ENCODE data around the gene UBE3D.
"Not testable (repeated sequence)": the region's sequence is repeated elsewhere in the genome, so short reads cannot be mapped to it uniquely, and the experiment has no call there.

The UBE3D gene

GRCh38 chr6:82917346-82918064, 148.1 kb downstream of the UBE3D start:
- DNase-seq (ENCODE audit: low read depth in 1 of 2, low spot score in 1 of 2), result no peak

GRCh38 chr6:82915666-82916065, 150.0 kb downstream of the UBE3D start:
- DNase-seq (ENCODE audit: low read depth in 1 of 2, low spot score in 1 of 2), result no peak

DNA sequence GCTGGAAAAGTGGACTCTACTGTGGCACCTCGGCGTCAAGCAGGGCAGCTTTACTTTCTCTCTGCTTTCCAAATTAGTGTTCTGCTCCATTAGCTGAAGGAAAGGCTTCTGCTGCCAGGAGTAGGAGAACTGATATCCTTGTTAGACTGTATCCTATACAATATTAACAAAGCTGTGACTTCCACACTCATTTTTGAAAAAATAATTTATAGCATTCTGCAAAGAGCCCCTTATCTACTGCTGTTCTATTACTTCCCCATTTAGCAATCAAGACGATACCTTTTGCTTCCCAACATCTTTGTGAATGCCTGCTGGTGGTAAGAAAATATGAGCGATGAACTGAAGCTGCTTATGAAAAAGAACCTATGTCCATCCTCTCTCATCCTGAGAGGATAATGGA, 151.1 kb downstream of the UBE3D start:
- no peak for DNase-seq (ENCODE audit: low read depth in 1 of 2, low spot score in 1 of 2)

DNA sequence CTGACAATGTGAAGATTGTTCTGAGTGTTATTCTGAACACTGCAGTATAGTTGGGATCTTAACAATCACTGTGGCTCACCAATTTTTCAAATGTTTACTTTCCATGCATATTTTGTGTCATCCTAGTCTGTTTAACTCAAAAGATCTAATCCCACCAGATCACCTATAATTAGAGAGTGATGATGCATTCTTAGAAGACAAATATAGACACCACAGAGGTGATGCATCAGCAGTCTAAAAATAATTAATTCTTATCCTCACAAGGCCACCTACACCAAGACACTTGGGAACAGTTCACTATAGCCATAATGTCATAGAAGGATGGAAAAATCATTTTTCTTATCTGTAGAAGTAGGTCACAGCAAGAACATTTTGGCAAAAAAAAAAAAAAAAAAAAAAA, 154.8 kb downstream of the UBE3D start:
- DNase-seq (ENCODE audit: low read depth in 1 of 2, low spot score in 1 of 2), result no peak

- DNase-seq (ENCODE audit: low read depth in 1 of 2, low spot score in 1 of 2), result no peak
These were observed 155.2 kb downstream of the UBE3D start for GRCh38 chr6:82910395-82910794.

- no peak for DNase-seq (ENCODE audit: low read depth in 1 of 2, low spot score in 1 of 2)
These were observed 156.1 kb downstream of the UBE3D start for GRCh38 chr6:82909551-82909950.

GRCh38 chr6:82908661-82909060, 157.0 kb downstream of the UBE3D start:
- no peak for DNase-seq (ENCODE audit: low read depth in 1 of 2, low spot score in 1 of 2)

GRCh38 chr6:82906951-82907350, 158.7 kb downstream of the UBE3D start:
- no peak for DNase-seq (ENCODE audit: low read depth in 1 of 2, low spot score in 1 of 2)

- DNase-seq (ENCODE audit: low read depth in 1 of 2, low spot score in 1 of 2), result no peak
These were observed 159.2 kb downstream of the UBE3D start for GRCh38 chr6:82906489-82906888.

DNA sequence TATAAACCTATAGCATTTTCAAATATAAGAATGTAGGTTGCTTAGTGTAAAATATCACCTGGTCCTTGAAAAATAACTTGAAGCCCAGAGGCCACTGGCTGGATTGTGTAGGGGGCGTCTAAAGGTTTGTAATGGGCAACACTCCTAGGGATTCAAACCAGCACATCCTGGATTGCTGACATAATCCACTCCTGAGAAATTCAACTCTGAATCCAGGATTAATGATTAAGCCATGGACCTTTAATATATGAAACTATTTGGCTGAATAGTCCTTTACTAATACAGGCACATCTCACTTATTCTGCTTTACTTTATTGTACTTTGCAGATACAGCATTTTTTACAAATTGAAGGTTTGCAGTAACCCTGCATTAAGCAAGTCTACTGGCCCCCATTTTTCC, 160.8 kb downstream of the UBE3D start:
- DNase-seq (ENCODE audit: low read depth in 1 of 2, low spot score in 1 of 2), result no peak

- DNase-seq (ENCODE audit: low read depth in 1 of 2, low spot score in 1 of 2), result no peak
These were observed 161.4 kb downstream of the UBE3D start for GRCh38 chr6:82904257-82904656.

GRCh38 chr6:82902290-82902689, 163.4 kb downstream of the UBE3D start:
- DNase-seq (ENCODE audit: low read depth in 1 of 2, low spot score in 1 of 2), result no peak

DNA sequence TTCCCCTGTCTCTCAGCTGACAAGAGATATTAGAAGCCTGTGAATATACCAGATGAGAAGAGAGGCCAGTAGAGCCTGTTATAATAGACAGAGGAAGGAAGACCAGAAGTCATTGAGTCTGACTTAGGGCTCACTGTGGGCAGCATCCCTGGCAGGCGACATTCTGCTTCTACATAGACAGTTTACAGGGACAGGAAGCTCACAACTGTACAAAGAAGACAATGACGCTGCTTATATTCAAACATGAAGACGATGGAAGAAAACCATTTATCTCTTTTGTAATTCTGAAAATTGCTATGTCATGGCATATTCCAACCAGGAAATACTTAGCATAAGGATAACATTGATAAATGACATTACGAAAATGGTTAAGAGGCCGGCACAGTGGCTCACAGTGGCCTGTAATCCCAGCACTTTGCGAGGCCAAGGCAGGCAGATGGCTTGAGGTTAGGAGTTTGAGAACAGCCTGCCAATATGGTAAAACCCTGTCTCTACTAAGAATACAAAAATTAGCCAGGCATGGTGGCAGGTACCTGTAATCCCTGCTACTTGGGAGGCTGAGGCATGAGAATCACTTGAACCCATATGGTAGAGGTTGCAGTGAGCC, 170.9 kb downstream of the UBE3D start:
- no peak for DNase-seq (ENCODE audit: low read depth in 1 of 2, low spot score in 1 of 2)

DNA sequence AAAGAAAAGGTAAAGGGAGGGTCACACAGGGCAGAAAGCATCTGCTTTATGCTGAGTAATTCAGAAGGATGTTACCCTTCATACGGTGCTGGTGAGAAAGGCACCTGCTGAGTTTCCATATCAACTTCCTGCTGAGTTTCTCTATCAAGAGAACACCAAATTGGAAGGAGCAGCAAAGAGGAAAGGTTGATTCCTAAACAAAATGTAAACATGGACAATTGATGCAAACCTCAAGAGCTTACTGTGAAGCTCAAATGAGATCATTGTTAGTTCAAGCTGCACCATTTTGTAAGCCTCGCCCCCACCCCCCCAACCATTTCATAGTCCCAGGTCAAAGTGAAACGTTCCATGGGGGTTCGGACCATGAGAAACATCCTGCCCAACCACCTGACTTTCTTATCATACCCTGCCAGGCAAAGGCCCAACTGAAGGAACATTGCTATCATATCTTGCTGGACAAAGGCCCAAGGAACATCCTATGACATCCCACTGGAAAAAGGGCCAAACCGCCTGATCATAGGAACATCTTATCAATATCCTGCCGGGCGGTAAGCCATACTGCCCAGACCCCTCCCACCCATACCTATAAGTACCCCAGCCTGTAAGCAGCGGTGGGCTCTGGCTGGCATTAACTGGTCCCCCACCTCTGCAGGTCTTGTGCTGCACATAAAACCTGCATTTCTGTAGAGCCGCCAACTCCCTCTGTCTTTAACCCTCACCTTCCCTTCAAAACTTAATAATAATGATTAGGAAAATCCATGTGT, 171.6 kb downstream of the UBE3D start:
- no peak for DNase-seq (ENCODE audit: low read depth in 1 of 2, low spot score in 1 of 2)

GRCh38 chr6:82891503-82891902, 174.1 kb downstream of the UBE3D start:
- DNase-seq (ENCODE audit: low read depth in 1 of 2, low spot score in 1 of 2), result not testable (repeated sequence)

GRCh38 chr6:82891076-82891475, 174.6 kb downstream of the UBE3D start:
- DNase-seq (ENCODE audit: low read depth in 1 of 2, low spot score in 1 of 2), result no peak

- no peak for DNase-seq (ENCODE audit: low read depth in 1 of 2, low spot score in 1 of 2)
These were observed 175.4 kb downstream of the UBE3D start for GRCh38 chr6:82890240-82890639.

GRCh38 chr6:82889143-82889542, 176.5 kb downstream of the UBE3D start:
- no peak for DNase-seq (ENCODE audit: low read depth in 1 of 2, low spot score in 1 of 2)

GRCh38 chr6:82882363-82883023, 183.1 kb downstream of the UBE3D start:
- no peak for DNase-seq (ENCODE audit: low read depth in 1 of 2, low spot score in 1 of 2)

GRCh38 chr6:82881519-82881918, 184.1 kb downstream of the UBE3D start:
- no peak for DNase-seq (ENCODE audit: low read depth in 1 of 2, low spot score in 1 of 2)

DNA sequence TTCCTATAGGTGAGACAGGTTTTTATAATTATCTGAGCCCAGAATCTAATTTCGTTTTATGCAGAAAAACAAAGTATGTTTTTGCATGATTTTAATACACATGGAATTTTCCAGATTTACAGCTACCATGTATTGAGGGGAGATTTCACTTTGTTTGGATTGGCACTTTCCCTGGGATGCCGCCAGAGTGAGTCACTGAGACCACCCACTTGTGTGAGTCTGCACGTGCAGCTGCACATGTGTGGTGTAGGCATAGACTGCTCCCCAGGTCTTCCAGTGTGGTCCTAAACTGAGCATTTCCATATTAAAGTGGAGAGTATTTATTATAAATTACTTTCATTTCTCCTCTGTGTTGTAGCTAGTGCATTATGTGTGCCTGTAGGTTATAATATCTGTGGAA, 186.8 kb downstream of the UBE3D start:
- no peak for DNase-seq (ENCODE audit: low read depth in 1 of 2, low spot score in 1 of 2)
